Subcutaneous adipose tissue (tissue), 4 donors: ENCODE data around the gene AFDN. TPM values are rescaled to one million over a fixed set of nuclear protein-coding genes. Genes with fewer than 3 reads are reported as not detected.

ENCODE experiments used
- total RNA-seq, 4 donors: library from RNA; depleted of rRNA; stranded (reverse); fragments of >200 nt; gene quantifications; one replicate each; pipeline ENCODE4 v1.1.0, GENCODE V29; 2016
- TF ChIP-seq, protein P1 (sequence below): fragments of 450-650 bp; IDR thresholded peaks from one replicate; pipeline ENCODE4 v1.5.1; 2016; ENCODE audit warnings: low read depth, mild to moderate bottlenecking, control low read depth, antibody characterized with exemption, moderate library complexity

AFDN gene
- total RNA-seq, 4 donors from 2014 or later: 51.5 to 126 (median 88.1) TPM

DNA sequence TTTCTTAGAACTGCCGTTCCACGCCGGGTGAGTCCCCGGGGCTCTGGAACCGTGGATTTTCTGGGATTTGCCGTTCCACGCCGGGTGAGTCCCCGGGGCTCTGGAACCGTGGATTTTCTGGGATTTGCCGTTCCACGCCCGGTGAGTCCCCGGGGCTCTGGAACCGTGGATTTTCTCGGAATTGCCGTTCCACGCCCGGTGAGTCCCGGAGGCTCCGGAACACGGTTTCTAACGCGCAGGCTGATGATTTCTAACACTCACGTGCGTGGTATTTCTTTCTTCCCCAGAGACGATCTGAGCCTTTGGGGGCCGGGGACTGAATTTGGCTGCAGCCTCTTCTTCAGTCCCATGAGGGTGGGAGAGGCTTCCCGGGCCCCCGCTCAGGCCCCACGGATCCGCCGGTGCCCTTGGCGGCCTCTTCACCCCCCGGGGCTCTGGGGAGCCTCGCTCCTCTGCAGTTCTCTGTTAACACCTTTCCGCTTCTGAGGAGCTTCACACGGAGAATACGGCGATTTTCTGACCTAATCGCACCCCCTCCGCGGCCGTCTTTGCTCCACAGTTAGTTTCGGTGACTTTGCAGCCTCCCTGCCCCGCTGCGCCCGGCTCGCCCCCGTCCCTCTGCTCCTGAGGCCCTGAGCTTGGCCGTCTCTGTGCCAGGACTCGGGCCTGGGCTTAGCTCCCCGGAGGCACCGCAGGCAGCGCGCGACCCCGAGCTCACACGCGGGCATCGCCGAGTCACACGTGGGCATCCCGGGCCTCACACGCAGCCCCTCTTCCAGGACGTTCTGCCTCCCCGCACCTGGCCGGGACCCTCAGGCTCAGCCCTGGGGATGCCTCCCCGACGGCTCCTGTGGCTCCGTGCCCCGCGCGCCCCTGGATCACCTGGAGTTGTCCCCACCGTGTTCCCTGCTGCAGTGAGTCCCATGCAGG, 163.6 kb downstream of the AFDN start:
- TF ChIP-seq, protein P1, sequence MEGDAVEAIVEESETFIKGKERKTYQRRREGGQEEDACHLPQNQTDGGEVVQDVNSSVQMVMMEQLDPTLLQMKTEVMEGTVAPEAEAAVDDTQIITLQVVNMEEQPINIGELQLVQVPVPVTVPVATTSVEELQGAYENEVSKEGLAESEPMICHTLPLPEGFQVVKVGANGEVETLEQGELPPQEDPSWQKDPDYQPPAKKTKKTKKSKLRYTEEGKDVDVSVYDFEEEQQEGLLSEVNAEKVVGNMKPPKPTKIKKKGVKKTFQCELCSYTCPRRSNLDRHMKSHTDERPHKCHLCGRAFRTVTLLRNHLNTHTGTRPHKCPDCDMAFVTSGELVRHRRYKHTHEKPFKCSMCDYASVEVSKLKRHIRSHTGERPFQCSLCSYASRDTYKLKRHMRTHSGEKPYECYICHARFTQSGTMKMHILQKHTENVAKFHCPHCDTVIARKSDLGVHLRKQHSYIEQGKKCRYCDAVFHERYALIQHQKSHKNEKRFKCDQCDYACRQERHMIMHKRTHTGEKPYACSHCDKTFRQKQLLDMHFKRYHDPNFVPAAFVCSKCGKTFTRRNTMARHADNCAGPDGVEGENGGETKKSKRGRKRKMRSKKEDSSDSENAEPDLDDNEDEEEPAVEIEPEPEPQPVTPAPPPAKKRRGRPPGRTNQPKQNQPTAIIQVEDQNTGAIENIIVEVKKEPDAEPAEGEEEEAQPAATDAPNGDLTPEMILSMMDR: no peak

DNA sequence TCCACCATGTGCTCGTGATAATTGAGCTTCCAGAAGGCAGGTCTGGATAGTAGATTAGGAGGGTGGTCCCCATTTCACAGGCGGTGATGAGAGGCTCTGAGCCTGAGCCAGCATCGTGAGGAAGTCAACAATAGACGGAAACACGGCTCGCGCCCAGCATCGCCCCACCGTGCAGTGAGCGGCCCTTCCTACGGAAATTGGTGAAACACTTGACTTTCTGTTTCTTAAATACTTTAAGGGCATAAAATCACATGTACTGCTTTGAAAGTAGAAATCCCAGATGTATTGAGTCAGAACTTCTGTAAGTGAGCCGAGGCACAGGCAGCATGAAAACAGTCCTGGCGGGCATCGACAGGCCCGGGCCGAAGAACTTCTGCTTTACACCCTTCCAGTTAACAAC, 166.5 kb downstream of the AFDN start:
- TF ChIP-seq, protein P1: no peak

DNA sequence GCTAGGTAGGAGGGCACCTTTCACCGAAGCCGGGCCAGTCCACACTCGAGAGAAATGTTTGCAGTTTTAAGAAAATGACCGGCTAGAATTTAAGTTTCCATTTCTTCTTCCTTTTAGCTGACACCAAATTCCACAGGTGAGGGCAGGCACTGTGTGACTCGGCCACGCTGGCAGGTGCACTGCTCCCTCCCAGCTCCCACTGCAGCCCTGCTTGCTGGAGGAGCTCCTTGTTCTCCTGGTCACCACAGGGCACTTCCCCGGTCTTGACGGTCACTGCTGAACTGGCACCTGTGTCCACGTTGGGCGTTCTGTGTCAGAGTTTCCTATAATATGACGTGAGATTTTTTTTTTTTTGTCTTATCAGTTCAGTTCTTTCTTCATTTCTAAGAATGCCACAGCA, 167.1 kb downstream of the AFDN start:
- TF ChIP-seq, protein P1: no peak

DNA sequence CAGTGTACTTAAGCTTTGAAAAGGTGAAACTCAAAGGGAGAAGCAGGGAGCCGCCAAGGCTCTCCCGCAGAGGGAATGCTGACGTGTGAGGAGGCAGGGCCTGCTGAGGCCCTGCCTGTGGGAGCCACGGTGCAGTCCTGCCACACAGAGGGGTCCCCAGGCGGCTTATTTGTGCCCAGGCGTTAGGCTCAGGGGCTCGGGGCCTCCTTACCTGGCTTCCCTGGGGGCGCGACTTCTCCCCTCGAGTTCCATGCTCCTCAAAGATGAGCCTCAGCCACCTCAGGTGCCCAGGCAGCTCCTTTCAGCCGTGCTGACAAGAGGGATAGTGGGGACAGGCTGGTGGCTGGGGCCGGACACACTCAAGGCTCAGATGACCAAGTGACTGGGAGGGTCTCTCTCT, 168.6 kb downstream of the AFDN start:
- TF ChIP-seq, protein P1: no peak

DNA sequence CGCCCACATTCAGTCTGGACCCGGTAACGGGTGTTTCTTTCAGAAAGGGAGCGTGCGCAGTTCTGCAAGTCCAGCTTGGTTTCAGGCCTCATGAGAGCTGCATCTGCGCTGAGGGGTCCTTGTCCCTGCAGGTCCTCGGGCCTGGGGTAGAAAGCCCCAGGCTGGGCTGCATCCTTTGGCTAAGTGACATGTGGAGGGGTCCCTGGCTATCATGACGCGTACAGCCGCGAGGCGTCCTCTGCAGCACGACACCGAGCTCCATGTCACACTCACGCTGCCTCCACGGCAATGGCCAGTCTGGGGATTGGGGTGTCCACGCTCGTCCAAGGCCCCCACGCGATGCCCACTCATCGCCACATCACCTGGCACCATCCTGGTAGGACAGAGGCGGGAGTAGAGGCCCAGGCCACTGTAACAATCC, 169.0 kb downstream of the AFDN start:
- TF ChIP-seq, protein P1: no peak

DNA sequence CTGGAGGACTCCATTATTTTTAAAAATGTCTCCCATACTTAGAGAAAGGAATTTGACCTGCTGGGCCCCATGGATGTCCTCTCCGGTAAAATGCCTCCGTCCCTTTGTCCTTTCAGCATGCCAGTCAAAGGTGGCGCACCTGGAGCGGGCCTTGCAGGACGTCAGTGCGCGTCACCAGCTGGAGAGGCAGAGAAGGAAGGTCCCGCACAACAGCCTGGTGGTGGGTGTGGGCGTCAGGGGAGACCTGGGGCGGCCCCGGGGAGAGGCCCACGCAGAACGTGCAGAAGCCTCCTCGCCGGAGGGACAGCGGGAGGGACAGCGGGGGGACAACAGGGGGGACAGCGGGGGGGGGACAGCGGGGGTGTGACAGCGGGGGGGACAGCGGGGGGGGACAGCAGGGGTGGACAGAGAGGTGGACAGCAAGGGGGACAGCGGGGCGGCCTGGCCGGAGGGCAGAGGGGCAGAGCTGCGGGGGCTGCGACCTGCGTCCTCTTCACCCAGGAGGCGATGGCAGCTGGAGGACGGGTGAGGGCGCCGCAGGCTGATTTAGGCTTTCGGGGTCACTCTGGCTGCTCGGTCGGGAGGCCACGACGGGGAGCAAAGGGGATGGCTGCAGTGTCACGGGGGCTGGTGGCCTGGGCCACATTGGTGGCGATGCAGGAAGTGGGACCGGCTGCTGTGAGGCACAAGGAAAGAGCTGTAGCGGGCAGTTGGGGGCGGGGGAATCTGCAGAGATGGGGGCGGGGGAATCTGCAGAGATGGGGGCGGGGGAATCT, 169.9 kb downstream of the AFDN start:
- TF ChIP-seq, protein P1: no peak

DNA sequence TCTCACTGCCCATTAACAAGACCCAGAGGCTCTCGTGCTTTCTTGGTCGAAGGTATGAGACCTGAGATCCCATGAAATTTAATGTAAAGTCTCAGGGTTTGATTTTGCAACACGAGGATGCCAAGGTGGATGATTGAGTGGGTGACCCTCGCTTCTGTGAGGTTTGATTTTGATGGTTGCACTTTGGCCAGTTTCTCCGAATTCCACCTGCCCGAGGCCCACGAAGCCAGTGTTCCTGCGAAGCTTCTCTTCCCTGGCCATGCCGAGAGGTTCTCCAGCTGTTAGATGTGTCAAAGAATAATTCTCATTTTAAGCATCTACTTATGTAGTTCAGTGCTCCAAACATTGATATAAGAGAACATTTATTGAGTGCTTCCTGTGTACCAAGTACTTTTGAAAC, 170.9 kb downstream of the AFDN start, which contains the start of gene KIF25:
Gene KIF25 (plus strand): TSS at position 30 of the 400 bp plus-strand sequence. CDS start 31,915 bp downstream, outside the sequence.
- TF ChIP-seq, protein P1: no peak
